B cell (primary cell): ENCODE results near the gene CYFIP1. TPM values are rescaled to one million over a fixed set of nuclear protein-coding genes. Genes with fewer than 3 reads are reported as not detected.

Source experiments
- ATAC-seq: fragments of 200-7000 bp; cut with Tn5 transposase; one replicate; pipeline ENCODE4 v1.10.0; 2021; ENCODE audit warnings: low read depth, mild to moderate bottlenecking, moderate number of reproducible peaks, moderate library complexity
- CTCF ChIA-PET: fragments of 350-600 bp; sonication (Branson Sonifier 250); formaldehyde crosslinking; loops from one replicate; lab custom pipeline; 2021; ENCODE audit warnings: antibody characterized with exemption, inconsistent platforms; lab: Charles Lee
- POLR2A ChIA-PET: fragments of 350-600 bp; sonication (Branson Sonifier 250); formaldehyde crosslinking; loops from one replicate; lab custom pipeline; 2021; ENCODE audit warnings: antibody characterized with exemption; lab: Charles Lee
- DNase-seq: peaks from one replicate; pipeline ENCODE4 v3.0.0; 2013
- H2AFZ ChIP-seq: 2 replicates; pipeline ENCODE4 v1.6.1; 2012; ENCODE audit warnings: mild to moderate bottlenecking, low read depth, low read length; ENCODE audit not compliant: insufficient read depth, poor library complexity, severe bottlenecking
- H3K27ac ChIP-seq, 2 donors: 1 replicate in 1 of 2; 2 replicates in 1 of 2; pipeline ENCODE4 v1.5.1; 2012 to 2013; ENCODE audit warnings: low read length in 2 of 2, mild to moderate bottlenecking in 2 of 2, moderate library complexity in 1 of 2
- H3K27me3 ChIP-seq, 4 experiments: fragments of 200-600 bp in 1 of 4; sonication (generic) in 1 of 4; replicated peaks in 1 of 4; 1 replicate in 2 of 4; 2 replicates in 2 of 4; pipeline versions ENCODE4 v1.6.1 to v1.7.0; 2013 to 2016; ENCODE audit warnings: low read length in 3 of 4, mild to moderate bottlenecking in 2 of 4, mixed read lengths in 1 of 4, moderate library complexity in 1 of 4; ENCODE audit not compliant: insufficient read depth in 4 of 4, control insufficient read depth in 3 of 4; ENCODE audit errors: control extremely low read depth in 1 of 4
- H3K36me3 ChIP-seq, 2 experiments: replicated peaks in 1 of 2; 1 replicate in 1 of 2; 2 replicates in 1 of 2; pipeline versions ENCODE4 v1.6.1 to v1.7.1; 2013; ENCODE audit warnings: low read length in 1 of 2; ENCODE audit not compliant: insufficient read depth in 2 of 2, control insufficient read depth in 1 of 2; ENCODE audit errors: control extremely low read depth in 1 of 2, extremely low read depth in 1 of 2
- H3K4me1 ChIP-seq, 2 donors: fragments of 200-600 bp in 1 of 2; sonication (generic) in 1 of 2; 1 replicate in 1 of 2; 2 replicates in 1 of 2; pipeline versions ENCODE4 v1.5.1 to v1.6.1; 2013 to 2017; ENCODE audit warnings: low read length in 2 of 2; ENCODE audit not compliant: control insufficient read depth in 2 of 2, insufficient read depth in 2 of 2
- H3K4me2 ChIP-seq: replicated peaks from 2 replicates; pipeline ENCODE3; 2012; ENCODE audit warnings: mild to moderate bottlenecking, low read depth, low read length; ENCODE audit not compliant: poor library complexity, severe bottlenecking
- H3K4me3 ChIP-seq, 5 experiments: fragments of 200-600 bp in 1 of 5; sonication (generic) in 1 of 5; 1 replicate in 3 of 5; 2 replicates in 2 of 5; pipeline versions ENCODE4 v1.5.1 to v1.7.0; 2011 to 2016; ENCODE audit warnings: low read length in 4 of 5, mild to moderate bottlenecking in 4 of 5, low read depth in 2 of 5, control low read depth in 1 of 5, moderate library complexity in 1 of 5; ENCODE audit not compliant: insufficient read depth in 1 of 5; ENCODE audit errors: control extremely low read depth in 1 of 5, extremely low read depth in 1 of 5
- H3K79me2 ChIP-seq: fragments of 200-600 bp; sonication (generic); one replicate; pipeline ENCODE4 v1.6.0; 2016; ENCODE audit warnings: low read length; ENCODE audit not compliant: control insufficient read depth, insufficient read depth
- H3K9ac ChIP-seq: fragments of 200-600 bp; sonication (generic); 2 replicates; pipeline ENCODE4 v1.6.1; 2017; ENCODE audit warnings: mild to moderate bottlenecking, low read length, moderate library complexity
- H3K9me3 ChIP-seq, 3 donors: one replicate each; pipeline versions ENCODE4 v1.6.1 to v1.7.1; 2013; ENCODE audit warnings: low read length in 2 of 3; ENCODE audit not compliant: control insufficient read depth in 2 of 3, insufficient read depth in 1 of 3; ENCODE audit errors: control extremely low read depth in 1 of 3
- H4K20me1 ChIP-seq: 2 replicates; pipeline ENCODE4 v1.6.0; 2012; ENCODE audit warnings: mild to moderate bottlenecking, low read length; ENCODE audit not compliant: insufficient read depth, control insufficient read depth, poor library complexity, severe bottlenecking
- H3K27ac Mint-ChIP-seq: one replicate; pipeline ENCODE4 v1.8.0; 2021; ENCODE audit warnings: mixed read lengths
- H3K27me3 Mint-ChIP-seq: one replicate; pipeline ENCODE4 v1.8.0; 2021; ENCODE audit warnings: mixed read lengths
- H3K4me1 Mint-ChIP-seq: one replicate; pipeline ENCODE4 v1.8.0; 2021; ENCODE audit warnings: mixed read lengths
- H3K4me3 Mint-ChIP-seq: one replicate; pipeline ENCODE4 v1.8.0; 2021; ENCODE audit warnings: mixed read lengths
- H3K9me3 Mint-ChIP-seq: one replicate; pipeline ENCODE4 v1.8.0; 2022; ENCODE audit warnings: mixed read lengths; ENCODE audit not compliant: insufficient read depth
- EZH2 ChIP-seq: IDR thresholded peaks from 2 replicates; pipeline ENCODE4 v1.6.1; 2012; ENCODE audit warnings: borderline replicate concordance, low read depth, mild to moderate bottlenecking, moderate library complexity, low read length; ENCODE audit not compliant: insufficient read depth, poor library complexity, severe bottlenecking
- WGBS: methylation state at CpG from one replicate; pipeline ENCODE4 v1.1.5; 2013; ENCODE audit warnings: missing lambda C conversion rate; ENCODE audit not compliant: insufficient coverage; 5-methylcytosine and 5-hydroxymethylcytosine counted together
- intact Hi-C: fragments of 100-400 bp; cut with micrococcal nuclease; formaldehyde crosslinking; loops from one replicate; pipeline ENCODE4 v1.10.0; 2022
- polyA plus RNA-seq: library from polyadenylated mRNA; depleted of rRNA; stranded (reverse); fragments of >200 nt; gene quantifications from 2 replicates; pipeline ENCODE4 v1.2.3, GENCODE V29; 2012
- total RNA-seq, 2 donors: library from RNA; stranded (reverse); fragments of 120-200 nt in 1 of 2; gene quantifications; 1 replicate in 1 of 2; 2 replicates in 1 of 2; pipeline versions ENCODE4 v1.2.3 to v1.2.4, GENCODE V29; 2013 to 2022
- TF ChIP-seq, protein P1 (sequence below): fragments of 200-600 bp; IDR thresholded peaks from one replicate; pipeline ENCODE4 v1.8.0; 2022; ENCODE audit warnings: antibody characterized with exemption, mild to moderate bottlenecking

The CYFIP1 gene
- total and polyA plus RNA-seq, 2 donors (not counting 1 experiment from before 2014, with no cell fraction given) = 6.2 to 13.5 TPM

DNA sequence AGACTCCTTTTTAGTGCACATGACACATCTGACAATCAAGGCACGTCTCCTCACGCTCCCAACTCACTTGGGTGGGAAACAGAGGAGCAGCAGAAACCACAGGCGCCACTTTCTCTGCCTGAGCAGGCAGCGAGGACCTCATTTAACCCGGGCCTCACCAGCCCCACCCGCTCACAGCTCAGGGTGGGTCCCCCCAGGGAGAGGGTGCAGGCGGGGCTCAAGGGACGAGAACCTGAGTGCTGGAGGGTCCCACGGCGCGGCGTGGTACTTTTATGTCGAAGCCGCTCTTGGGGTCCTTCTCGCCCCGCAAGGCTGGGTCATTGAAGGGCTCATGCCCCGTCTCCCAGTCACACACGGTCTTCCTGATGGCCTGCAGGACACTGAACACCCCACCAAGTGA lies 62.6 kb downstream of the CYFIP1 start:
- no peaks in the 10 kb centered on the region for H3K4me1 Mint-ChIP-seq
- H3K79me2 ChIP-seq = no peaks in the 10 kb centered on the region
- H3K4me3 ChIP-seq = no peak overlapping the region
- intact Hi-C loops = no loop called here
- no peak overlapping the region for H3K27ac ChIP-seq
- H2AFZ ChIP-seq = no peak overlapping the region
- ChIA-PET POLR2A (no interaction called here), CTCF (no interaction called here)
- no peaks in the 10 kb centered on the region for H3K9me3 ChIP-seq
- no peaks in the 10 kb centered on the region for H3K27me3 Mint-ChIP-seq
- WGBS = 95% methylated on average over 18 of the region's 18 CpGs
- no peaks in the 10 kb centered on the region for H3K4me1 ChIP-seq
- H3K36me3 ChIP-seq = no peaks in the 10 kb centered on the region
- H3K4me2 ChIP-seq = no peak overlapping the region
- no peak overlapping the region for H3K9ac ChIP-seq
- H4K20me1 ChIP-seq = no peaks in the 10 kb centered on the region
- DNase-seq (no peak), ATAC-seq (no peak)
- no peak overlapping the region for H3K27ac Mint-ChIP-seq
- no peaks in the 10 kb centered on the region for H3K27me3 ChIP-seq
- TF ChIP-seq, protein P1, sequence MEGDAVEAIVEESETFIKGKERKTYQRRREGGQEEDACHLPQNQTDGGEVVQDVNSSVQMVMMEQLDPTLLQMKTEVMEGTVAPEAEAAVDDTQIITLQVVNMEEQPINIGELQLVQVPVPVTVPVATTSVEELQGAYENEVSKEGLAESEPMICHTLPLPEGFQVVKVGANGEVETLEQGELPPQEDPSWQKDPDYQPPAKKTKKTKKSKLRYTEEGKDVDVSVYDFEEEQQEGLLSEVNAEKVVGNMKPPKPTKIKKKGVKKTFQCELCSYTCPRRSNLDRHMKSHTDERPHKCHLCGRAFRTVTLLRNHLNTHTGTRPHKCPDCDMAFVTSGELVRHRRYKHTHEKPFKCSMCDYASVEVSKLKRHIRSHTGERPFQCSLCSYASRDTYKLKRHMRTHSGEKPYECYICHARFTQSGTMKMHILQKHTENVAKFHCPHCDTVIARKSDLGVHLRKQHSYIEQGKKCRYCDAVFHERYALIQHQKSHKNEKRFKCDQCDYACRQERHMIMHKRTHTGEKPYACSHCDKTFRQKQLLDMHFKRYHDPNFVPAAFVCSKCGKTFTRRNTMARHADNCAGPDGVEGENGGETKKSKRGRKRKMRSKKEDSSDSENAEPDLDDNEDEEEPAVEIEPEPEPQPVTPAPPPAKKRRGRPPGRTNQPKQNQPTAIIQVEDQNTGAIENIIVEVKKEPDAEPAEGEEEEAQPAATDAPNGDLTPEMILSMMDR = no peak
- TF ChIP-seq EZH2 = no peak
- no peaks in the 10 kb centered on the region for H3K9me3 Mint-ChIP-seq
- no peak overlapping the region for H3K4me3 Mint-ChIP-seq

DNA sequence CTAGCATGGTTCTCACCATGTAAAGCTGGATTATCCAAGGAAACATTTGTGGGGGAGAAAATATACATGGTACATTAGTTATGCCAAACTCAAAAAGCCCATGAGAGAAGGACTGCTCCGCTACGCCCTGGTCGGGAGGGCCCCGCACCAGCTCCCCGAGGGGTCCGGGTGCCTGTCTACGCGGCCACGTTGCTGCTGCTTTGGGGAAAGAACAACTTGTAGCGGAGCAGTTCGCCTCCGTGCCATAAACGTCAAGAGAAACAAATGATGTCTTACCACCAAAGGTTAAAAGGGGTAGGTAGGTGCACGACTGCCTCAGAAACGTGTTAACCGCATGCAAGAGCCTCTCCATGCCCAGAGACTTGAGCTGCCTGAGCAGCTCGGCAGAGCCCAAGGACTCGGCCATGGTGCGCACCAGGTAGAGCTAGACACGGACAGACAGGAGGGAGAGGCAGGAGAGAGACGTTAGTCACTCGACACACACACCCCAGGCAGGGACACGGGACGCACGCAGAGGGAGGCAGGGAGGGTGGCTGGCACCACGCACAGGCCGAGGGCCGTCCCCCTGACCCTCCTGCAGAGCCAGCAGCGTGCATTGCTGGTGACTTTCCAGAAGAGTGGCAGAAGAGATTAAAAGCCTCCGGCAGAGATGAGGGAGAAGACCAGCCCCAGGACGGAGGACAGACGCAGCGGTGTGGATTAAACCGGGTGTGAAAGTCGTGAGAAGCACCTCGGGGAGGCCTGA lies 63.4 kb downstream of the CYFIP1 start:
- Histone ChIP-seq H3K4me2 (no peak overlapping the region), H3K4me3 (no peak overlapping the region), H3K27ac (no peak overlapping the region), H3K36me3 (no peaks in the 10 kb centered on the region), H3K27me3 (no peaks in the 10 kb centered on the region), H3K4me1 (no peaks in the 10 kb centered on the region), H3K79me2 (no peaks in the 10 kb centered on the region), H2AFZ (no peak overlapping the region), H3K9ac (no peak overlapping the region), H3K9me3 (no peaks in the 10 kb centered on the region), H4K20me1 (no peaks in the 10 kb centered on the region)
- no peak for DNase-seq
- TF ChIP-seq, protein P1 = no peak
- TF ChIP-seq EZH2 = no peak
- Mint-ChIP-seq H3K9me3 (no peaks in the 10 kb centered on the region), H3K27ac (no peak overlapping the region), H3K4me1 (no peaks in the 10 kb centered on the region), H3K4me3 (no peak overlapping the region), H3K27me3 (no peaks in the 10 kb centered on the region)
- intact Hi-C loops = no loop called here
- ATAC-seq = no peak
- ChIA-PET POLR2A (no interaction called here), CTCF (no interaction called here)
- WGBS = 96% methylated on average over 34 of the region's 36 CpGs
